A549 (cell line): ENCODE results near the gene NELFB. TPM values are rescaled to one million over a fixed set of nuclear protein-coding genes. Genes with fewer than 3 reads are reported as not detected.

Experiments used
- CBX2 ChIP-seq: fragments of 200-600 bp; sonication (generic); IDR thresholded peaks from 2 replicates; pipeline ENCODE4 v1.6.1; 2016; ENCODE audit warnings: low read depth, mild to moderate bottlenecking, borderline replicate concordance
- E2F6 ChIP-seq: IDR thresholded peaks from 2 replicates; pipeline ENCODE4 v1.6.1; 2012; ENCODE audit warnings: low read depth, borderline replicate concordance
- ELK1 ChIP-seq: fragments of 150-350 bp; IDR thresholded peaks from 2 replicates; pipeline ENCODE4 v1.6.1; 2014; ENCODE audit warnings: low read depth, mild to moderate bottlenecking, low read length
- FOSB ChIP-seq: fragments of 250-450 bp; sonication (Bioruptor Pico); IDR thresholded peaks from 2 replicates; pipeline ENCODE4 v1.5.0; 2020; ENCODE audit warnings: mild to moderate bottlenecking, moderate library complexity
- FOXS1 ChIP-seq: fragments of 250-450 bp; sonication (Bioruptor Pico); IDR thresholded peaks from 2 replicates; pipeline ENCODE4 v1.5.0; 2020; ENCODE audit warnings: mild to moderate bottlenecking, moderate library complexity
- HEYL ChIP-seq: fragments of 250-450 bp; sonication (Bioruptor Pico); IDR thresholded peaks from 2 replicates; pipeline ENCODE4 v1.8.0; 2021; ENCODE audit warnings: mild to moderate bottlenecking, moderate library complexity
- HOXB13 ChIP-seq: fragments of 250-450 bp; sonication (Bioruptor Pico); IDR thresholded peaks from 2 replicates; pipeline ENCODE4 v1.5.0; 2020; ENCODE audit warnings: low read depth, mild to moderate bottlenecking, moderate library complexity
- MAFK ChIP-seq: fragments of 450-650 bp; IDR thresholded peaks from 2 replicates; pipeline ENCODE4 v1.6.1; 2014; ENCODE audit not compliant: partially characterized antibody
- MYC ChIP-seq: IDR thresholded peaks from 2 replicates; pipeline ENCODE4 v1.6.1; 2012; ENCODE audit warnings: mild to moderate bottlenecking, inconsistent platforms, low read length, improper control_type of control experiment, borderline replicate concordance
- NR3C1 ChIP-seq: fragments of >200 bp; sonication (Bioruptor Twin); formaldehyde crosslinking; IDR thresholded peaks from 3 replicates; pipeline ENCODE4 v1.6.1; 2017
- PHF8 ChIP-seq: fragments of 200-600 bp; sonication (generic); IDR thresholded peaks from 2 replicates; pipeline ENCODE4 v1.6.1; 2016; ENCODE audit warnings: low read depth, mild to moderate bottlenecking, antibody characterized with exemption, moderate library complexity, borderline replicate concordance
- POLR2AphosphoS2 ChIP-seq: conservative IDR thresholded peaks from 2 replicates; pipeline ENCODE4 v1.6.1; 2012; ENCODE audit warnings: low read length, improper control_type of control experiment, inconsistent platforms
- RARB ChIP-seq: fragments of 250-450 bp; sonication (Bioruptor Pico); IDR thresholded peaks from 2 replicates; pipeline ENCODE4 v1.8.0; 2021; ENCODE audit warnings: mild to moderate bottlenecking, moderate library complexity
- RCOR1 ChIP-seq: fragments of 150-350 bp; IDR thresholded peaks from 2 replicates; pipeline ENCODE4 v1.6.1; 2014; ENCODE audit warnings: antibody characterized with exemption, low read length, low read depth
- REST ChIP-seq: fragments of 200-600 bp; sonication (generic); IDR thresholded peaks from 2 replicates; pipeline ENCODE4 v1.6.1; 2016; ENCODE audit warnings: antibody characterized with exemption, mild to moderate bottlenecking, moderate library complexity
- RNF2 ChIP-seq: fragments of 200-600 bp; sonication (generic); IDR thresholded peaks from 2 replicates; pipeline ENCODE4 v1.6.1; 2016; ENCODE audit warnings: low read depth, mild to moderate bottlenecking, antibody characterized with exemption, moderate library complexity, borderline replicate concordance
- TFCP2L1 ChIP-seq: fragments of 250-450 bp; sonication (Bioruptor Pico); IDR thresholded peaks from 2 replicates; pipeline ENCODE4 v1.5.0; 2021; ENCODE audit warnings: mild to moderate bottlenecking
- TP53 ChIP-seq: fragments of 250-450 bp; sonication (Bioruptor Pico); IDR thresholded peaks from 2 replicates; pipeline ENCODE4 v1.5.0; 2021; ENCODE audit warnings: mild to moderate bottlenecking, moderate library complexity
- USF2 ChIP-seq: fragments of 450-650 bp; IDR thresholded peaks from 2 replicates; pipeline ENCODE4 v1.6.1; 2014; ENCODE audit warnings: antibody characterized with exemption
- ZC3H11A ChIP-seq: fragments of 450-650 bp; IDR thresholded peaks from 2 replicates; pipeline ENCODE4 v1.6.1; 2014; ENCODE audit warnings: antibody characterized with exemption, mild to moderate bottlenecking
- polyA plus RNA-seq, 4 experiments: library from polyadenylated mRNA; depleted of rRNA in 3 of 4; stranded (reverse); fragments of >200 nt; fragmentation: RNase III in 1 of 4; extraction: RNeasy Plus Mini Kit Qiagen cat#74134 plus additional on column Dnase treatment in 1 of 4; gene quantifications; 2 replicates in 3 of 4; 3 replicates in 1 of 4; pipeline ENCODE4 v1.2.3, GENCODE V29; 2011 to 2017

NELFB gene
- polyA plus RNA-seq, 2 of the 4 experiments (the other 2 are of a cell fraction) = 31.8 to 45.3 TPM

- TF ChIP-seq MAFK = no peak
- TF ChIP-seq FOXS1 (CRISPR knock-in tag) = no peak
- TF ChIP-seq RCOR1 = no peak
- no peak for TF ChIP-seq REST
- no peak for TF ChIP-seq HOXB13 (CRISPR knock-in tag)
- 0 out of 2 replicates have a peak, but pooled peaks have one; percentile 32 for TF ChIP-seq TP53 (CRISPR knock-in tag)
- peak; percentile 73; the same call in 1 of the 2 replicates for TF ChIP-seq MYC
- TF ChIP-seq ZC3H11A = no peak
- TF ChIP-seq CBX2 = no peak
- TF ChIP-seq RARB (CRISPR knock-in tag) = no peak
- TF ChIP-seq USF2 = peak; percentile 48; the same call in 1 of the 2 replicates
- no peak for TF ChIP-seq FOSB (CRISPR knock-in tag)
- no peak for TF ChIP-seq E2F6
- no peak for TF ChIP-seq PHF8
- TF ChIP-seq POLR2AphosphoS2 = no peak
- TF ChIP-seq NR3C1 = no peak
- TF ChIP-seq TFCP2L1 (CRISPR knock-in tag) = 0 out of 2 replicates have a peak, but pooled peaks have one; percentile 14
- TF ChIP-seq HEYL (CRISPR knock-in tag) = no peak
- no peak for TF ChIP-seq RNF2
- no peak for TF ChIP-seq ELK1
Observed at GRCh38 chr9:137276473-137277328, 21.6 kb downstream of the NELFB start (continued).
